Left lung (tissue), 10 donors: ENCODE results near the gene CFAP77. TPM values are rescaled to one million over a fixed set of nuclear protein-coding genes. Genes with fewer than 3 reads are reported as not detected.

ENCODE experiments used
- ATAC-seq: fragments of 200-7000 bp; cut with Tn5 transposase; one replicate; pipeline ENCODE4 v1.9.1; 2020; ENCODE audit warnings: moderate library complexity
- DNase-seq, 4 donors: peaks; one replicate each; pipeline ENCODE4 v3.0.0-alpha.2; 2013 to 2020
- H3K27ac ChIP-seq, 2 donors: fragments of 200-600 bp; sonication (generic) in 1 of 2; one replicate each; pipeline versions ENCODE4 v1.5.0 to v1.8.0; 2020 to 2021
- H3K27me3 ChIP-seq, 2 donors: fragments of 200-600 bp; sonication (generic) in 1 of 2; one replicate each; pipeline versions ENCODE4 v1.5.0 to v1.8.0; 2020 to 2021
- H3K36me3 ChIP-seq, 2 donors: fragments of 200-600 bp; sonication (generic) in 1 of 2; one replicate each; pipeline versions ENCODE4 v1.5.0 to v1.8.0; 2020 to 2021
- H3K4me1 ChIP-seq, 2 donors: fragments of 200-600 bp; one replicate each; pipeline ENCODE4 v1.8.0; 2021
- H3K4me3 ChIP-seq, 2 donors: fragments of 200-600 bp; sonication (generic) in 1 of 2; one replicate each; pipeline versions ENCODE4 v1.5.0 to v1.8.0; 2020 to 2021; ENCODE audit warnings: mild to moderate bottlenecking in 1 of 2
- H3K9me3 ChIP-seq, 2 donors: fragments of 200-600 bp; sonication (generic) in 1 of 2; one replicate each; pipeline versions ENCODE4 v1.5.0 to v1.8.0; 2020 to 2021
- CTCF ChIP-seq, 2 donors: fragments of 200-600 bp; sonication (generic) in 1 of 2; IDR thresholded peaks; one replicate each; pipeline versions ENCODE4 v1.5.0 to v1.8.0; 2021; ENCODE audit warnings: antibody characterized with exemption in 2 of 2
- intact Hi-C, 2 donors: fragments of 100-400 bp; cut with DNase I; formaldehyde crosslinking; loops; one replicate each; pipeline versions ENCODE4 v1.11.2 to v1.14.2; 2022
- polyA plus RNA-seq, 6 donors: library from polyadenylated mRNA; unstranded; fragments of 120-200 nt; gene quantifications; one replicate each; pipeline ENCODE4 v1.2.1, GENCODE V29; 2013; ENCODE audit not compliant: insufficient read length in 6 of 6
- total RNA-seq, 2 donors: library from RNA; stranded (reverse); fragmentation: NEBNext Ultra II Directional; extraction: Animal tissue kit (Norgen Biotek cat#: 25700); gene quantifications; one replicate each; pipeline ENCODE4 v1.2.1, GENCODE V29; 2021
- donor health status: DM: no; HTN: yes; CAD: no.
- donor health status: DM: no; HTN: no; CAD: no.

CFAP77 gene
- total and polyA plus RNA-seq, 8 donors, result 0.50 to 3.7 (median 2.4) TPM; not detected in 1

GRCh38 chr9:132584601-132585560 lies 174.9 kb downstream of the CFAP77 start:
- Histone ChIP-seq H3K9me3 (no peaks in the 10 kb centered on the region), H3K27me3 (peaks cover 97 to 100% of the 10 kb centered on the region in 2 donors), H3K27ac (no peak overlapping the region), H3K36me3 (no peaks in the 10 kb centered on the region), H3K4me3 (no peak overlapping the region), H3K4me1 (peaks cover 3 to 8% of the 10 kb centered on the region in 2 donors)
- TF ChIP-seq CTCF (IDR thresholded peaks at IDR 0.05), result no peak
- DNase-seq (no peak), ATAC-seq (no peak)
- intact Hi-C loops, result no loop called here

GRCh38 chr9:132585954-132586829 lies 176.2 kb downstream of the CFAP77 start:
- TF ChIP-seq CTCF (IDR thresholded peaks at IDR 0.05), result no peak
- Histone ChIP-seq H3K36me3 (no peaks in the 10 kb centered on the region), H3K4me3 (no peak overlapping the region), H3K9me3 (no peaks in the 10 kb centered on the region), H3K27me3 (peaks cover 97 to 100% of the 10 kb centered on the region in 2 donors), H3K4me1 (peaks cover 3 to 18% of the 10 kb centered on the region in 2 donors), H3K27ac (no peak overlapping the region)
- intact Hi-C loops, result no loop called here
- no peak for DNase-seq
- ATAC-seq, result no peak

GRCh38 chr9:132586830-132587591 lies 177.0 kb downstream of the CFAP77 start:
- Histone ChIP-seq H3K9me3 (no peaks in the 10 kb centered on the region), H3K36me3 (no peaks in the 10 kb centered on the region), H3K27ac (no peak overlapping the region), H3K4me1 (peaks cover 0 to 13% of the 10 kb centered on the region in 2 donors), H3K27me3 (peaks cover 100% of the 10 kb centered on the region in 2 donors), H3K4me3 (no peak overlapping the region)
- DNase-seq (no peak), ATAC-seq (no peak)
- intact Hi-C loops, result no loop called here
- no peak for TF ChIP-seq CTCF (IDR thresholded peaks at IDR 0.05)

- Histone ChIP-seq H3K4me1 (peaks cover 0 to 12% of the 10 kb centered on the region in 2 donors), H3K27ac (no peak overlapping the region), H3K4me3 (no peak overlapping the region), H3K27me3 (peaks cover 99 to 100% of the 10 kb centered on the region in 2 donors), H3K9me3 (no peaks in the 10 kb centered on the region), H3K36me3 (no peaks in the 10 kb centered on the region)
- ATAC-seq (no peak), DNase-seq (no peak)
- no peak for TF ChIP-seq CTCF (IDR thresholded peaks at IDR 0.05)
- intact Hi-C loops, result no loop called here
Observed at GRCh38 chr9:132587592-132587955, 177.6 kb downstream of the CFAP77 start.
